K562 (cell line): Measurements from ENCODE around the gene TAAR8. TPM values are rescaled to one million over a fixed set of nuclear protein-coding genes. Genes with fewer than 3 reads are reported as not detected.
"Not testable (repeated sequence)": the region's sequence is repeated elsewhere in the genome, so short reads cannot be mapped to it uniquely, and the experiment has no call there.

ENCODE experiments used
- ATAC-seq: fragments of 200-7000 bp; cut with Tn5 transposase; 3 replicates; pipeline ENCODE4 v1.9.1; 2020; ENCODE audit warnings: moderate library complexity
- BruUV-seq: library from RNA; stranded (reverse); fragments of 400-500 nt; replicated peaks from 2 replicates; lab custom pipeline; 2021; lab: Mats Ljungman, UMichigan
- CTCF ChIA-PET: fragments of 300-600 bp; formaldehyde crosslinking; extraction: SDS; loops from one replicate; lab custom pipeline; 2021; ENCODE audit warnings: low intra/inter-chr PET ratio; lab: Yijun Ruan, JAX
- POLR2A ChIA-PET: fragments of 300-600, 350-650 bp; sonication (Branson Sonifier 250); formaldehyde crosslinking; extraction: SDS; loops from one replicate; lab custom pipeline; 2021; ENCODE audit warnings: antibody characterized with exemption, inconsistent platforms; lab: Yijun Ruan, JAX
- DNase-seq, 4 experiments: peaks; one replicate each; pipeline versions ENCODE4 v3.0.0 to v3.0.0-alpha.2; 2011 to 2018; ENCODE audit warnings: low spot score in 3 of 4, mixed read lengths in 3 of 4; ENCODE audit errors: extremely low read depth in 1 of 4
- FAIRE-seq: peaks from 2 replicates; lab custom pipeline; 2011; peaks lifted over from hg19 to GRCh38; lab: Jason Lieb, UNC
- H2AFZ ChIP-seq: 2 replicates; pipeline ENCODE4 v1.6.0; 2011; ENCODE audit warnings: low read depth, low read length, control low read depth, inconsistent platforms
- H3K27ac ChIP-seq: fragments of 200-600 bp; 3 replicates; pipeline ENCODE4 v1.8.0; 2011; ENCODE audit warnings: low read depth, mild to moderate bottlenecking, control low read depth, inconsistent platforms, low read length, moderate library complexity, mixed read lengths; ENCODE audit errors: extremely low read depth
- H3K27me3 ChIP-seq, 2 experiments: fragments of 300-600 bp in 1 of 2; 2 replicates in 1 of 2; 3 replicates in 1 of 2; pipeline versions ENCODE4 v1.6.0 to v1.8.0; 2011; ENCODE audit warnings: inconsistent platforms in 2 of 2, low read length in 2 of 2, mild to moderate bottlenecking in 1 of 2, mixed read lengths in 1 of 2, moderate library complexity in 1 of 2; ENCODE audit not compliant: control insufficient read depth in 2 of 2, insufficient read depth in 2 of 2
- H3K36me3 ChIP-seq: fragments of 300-600 bp; 3 replicates; pipeline ENCODE4 v1.8.0; 2011; ENCODE audit warnings: mild to moderate bottlenecking, low read length, inconsistent platforms; ENCODE audit not compliant: control insufficient read depth, insufficient read depth
- H3K4me1 ChIP-seq, 2 experiments: fragments of 200-600 bp in 1 of 2; replicated peaks in 1 of 2; 2 replicates in 1 of 2; 3 replicates in 1 of 2; pipeline versions ENCODE4 v1.5.1 to v1.8.0; 2011; ENCODE audit warnings: inconsistent platforms in 2 of 2, low read length in 2 of 2, mild to moderate bottlenecking in 1 of 2, mixed read lengths in 1 of 2, moderate library complexity in 1 of 2; ENCODE audit not compliant: control insufficient read depth in 2 of 2, insufficient read depth in 2 of 2
- H3K4me2 ChIP-seq: 2 replicates; pipeline ENCODE4 v1.6.1; 2011; ENCODE audit warnings: low read length, control low read depth, inconsistent platforms, mixed read lengths; ENCODE audit not compliant: insufficient read depth
- H3K4me3 ChIP-seq: fragments of 200-600 bp; sonication (generic), shearing (Covaris generic); 2 replicates; pipeline ENCODE4 v1.5.1; 2016; ENCODE audit warnings: control low read depth, inconsistent platforms
- H3K79me2 ChIP-seq: fragments of 200-600 bp; 3 replicates; pipeline ENCODE4 v1.8.0; 2011; ENCODE audit warnings: low read length, inconsistent platforms; ENCODE audit not compliant: control insufficient read depth, insufficient read depth
- H3K9ac ChIP-seq, 2 experiments: 2 replicates each; pipeline versions ENCODE4 v1.6.0 to v1.6.1; 2011; ENCODE audit warnings: low read depth in 2 of 2, low read length in 2 of 2, control low read depth in 1 of 2, inconsistent platforms in 1 of 2, mild to moderate bottlenecking in 1 of 2, mixed read lengths in 1 of 2; ENCODE audit not compliant: insufficient read depth in 1 of 2
- H3K9me1 ChIP-seq: one replicate; pipeline ENCODE4 v1.6.0; 2011; ENCODE audit warnings: inconsistent platforms, mild to moderate bottlenecking, low read length, moderate library complexity; ENCODE audit not compliant: control insufficient read depth, insufficient read depth
- H3K9me3 ChIP-seq: replicated peaks from 2 replicates; pipeline ENCODE4 v1.5.1; 2011; ENCODE audit warnings: low read depth, low read length, inconsistent platforms; ENCODE audit not compliant: control insufficient read depth, insufficient read depth
- H4K20me1 ChIP-seq: replicated peaks from 2 replicates; pipeline ENCODE4 v1.6.1; 2011; ENCODE audit warnings: low read length, inconsistent platforms, mixed read lengths; ENCODE audit not compliant: control insufficient read depth, insufficient read depth
- FOXP1 ChIP-seq: sonication (generic); formaldehyde crosslinking; IDR thresholded peaks from 2 replicates; pipeline ENCODE4 v1.8.0; 2022; ENCODE audit warnings: mild to moderate bottlenecking, missing genetic modification reagents
- HNRNPLL ChIP-seq: fragments of 200-400 bp; formaldehyde crosslinking; IDR thresholded peaks from 2 replicates; pipeline ENCODE4 v1.6.1; 2017; ENCODE audit warnings: low read length, low read depth, mild to moderate bottlenecking; ENCODE audit not compliant: poor library complexity, severe bottlenecking
- MECOM ChIP-seq: fragments of 250-450 bp; sonication (Bioruptor Pico); IDR thresholded peaks from 2 replicates; pipeline ENCODE4 v1.8.0; 2022; ENCODE audit warnings: inconsistent platforms
- NFATC3 ChIP-seq: fragments of 450-650 bp; IDR thresholded peaks from 2 replicates; pipeline ENCODE4 v1.6.1; 2017; ENCODE audit warnings: mild to moderate bottlenecking
- RREB1 ChIP-seq: fragments of 250-450 bp; sonication (Bioruptor Pico); IDR thresholded peaks from 2 replicates; pipeline ENCODE4 v1.4.0; 2020
- THRAP3 ChIP-seq: fragments of 450-650 bp; IDR thresholded peaks from 2 replicates; pipeline ENCODE4 v1.6.1; 2016; ENCODE audit warnings: mild to moderate bottlenecking, inconsistent platforms, borderline replicate concordance
- ZNF146 ChIP-seq: IDR thresholded peaks from one replicate; pipeline ENCODE4 v1.6.1; 2018; ENCODE audit warnings: missing compliant biosample characterization; ENCODE audit not compliant: unreplicated experiment
- ZNF398 ChIP-seq: fragments of 250-450 bp; sonication (Bioruptor Pico); IDR thresholded peaks from 2 replicates; pipeline ENCODE4 v1.8.0; 2021; ENCODE audit warnings: moderate library complexity, mild to moderate bottlenecking, inconsistent platforms
- WGBS: fragments of 100-300 bp; shearing (Covaris generic); methylation state at CpG from one replicate; pipeline ENCODE4 v1.1.6; 2016; ENCODE audit warnings: low coverage, mixed read lengths; ENCODE audit not compliant: insufficient coverage; ENCODE audit errors: missing lambda C conversion rate; 5-methylcytosine and 5-hydroxymethylcytosine counted together
- in situ Hi-C: fragments of 300-500 bp; cut with MboI; formaldehyde crosslinking; loops from 4 replicates; pipeline ENCODE4 v1.15.0; 2018; ENCODE audit warnings: inconsistent platforms, mixed read lengths
- intact Hi-C: fragments of 100-400 bp; cut with micrococcal nuclease; formaldehyde crosslinking; loops from 2 replicates; pipeline ENCODE4 v1.14.2; 2022
- polyA plus RNA-seq, 8 experiments: library from polyadenylated mRNA; depleted of rRNA in 4 of 8; stranded (reverse) in 5 of 8; unstranded in 3 of 8; fragments of >200 nt; fragmentation: Nextera tagmentation in 2 of 8; fragmentation: Illumina TruSeq in 1 of 8; extraction: Ambion mirVana in 2 of 8; extraction: Trizol in 1 of 8; gene quantifications; 2 replicates each; pipeline versions ENCODE4 v1.2.1 to v1.2.3, GENCODE V29; 2011 to 2014; ENCODE audit warnings: inconsistent platforms in 1 of 8, missing spikeins in 1 of 8
- total RNA-seq, 7 experiments: library from RNA; depleted of rRNA in 6 of 7; stranded (reverse); fragments of >200 nt in 6 of 7; fragmentation: Illumina TruSeq in 2 of 7; extraction: Trizol in 2 of 7; gene quantifications; 2 replicates each; pipeline versions ENCODE4 v1.2.1 to v1.2.3, GENCODE V29; 2011 to 2021; ENCODE audit warnings: low replicate concordance in 1 of 7

TAAR8 gene
- total and polyA plus RNA-seq, 9 of the 15 experiments (the other 6 are each of a cell fraction or from before 2014, with no cell fraction given) = not detected

- H2AFZ ChIP-seq, H4K20me1 ChIP-seq, H3K9me3 ChIP-seq, H3K36me3 ChIP-seq, H3K27ac ChIP-seq, H3K79me2 ChIP-seq, in situ Hi-C loops, H3K4me2 ChIP-seq, CTCF ChIA-PET, ATAC-seq, intact Hi-C loops, H3K9me1 ChIP-seq: not testable (repeated sequence)
- POLR2A ChIA-PET = interaction anchor here (0.6 kb wide), 1 partner anchor 1788 kb away, joined by 3 read pairs; no protein-coding TSS in a partner anchor
- 0% methylated on average over 3 of the region's 3 CpGs for WGBS
- TF ChIP-seq ZNF146 (CRISPR knock-in tag) = peak; percentile 53
- TF ChIP-seq, all 486 proteins: peak for 1; not testable (repeated sequence) for 485
- not testable (repeated sequence) for H3K27me3 ChIP-seq, H3K4me1 ChIP-seq, BruUV-seq, H3K4me3 ChIP-seq, DNase-seq, FAIRE-seq, H3K9ac ChIP-seq
These were observed 7.6 kb downstream of the TAAR8 start for GRCh38 chr6:132560087-132560486.

GRCh38 chr6:132566404-132566803 lies 13.9 kb downstream of the TAAR8 start:
- H3K4me3 ChIP-seq = no peak overlapping the region
- H4K20me1 ChIP-seq = no peaks in the 10 kb centered on the region
- no peak overlapping the region for H3K4me2 ChIP-seq
- ChIA-PET POLR2A (interaction anchor here (1.1 kb wide), 1 partner anchor 22 kb away, joined by 3 read pairs; no protein-coding TSS in a partner anchor), CTCF (no interaction called here)
- no peaks in the 10 kb centered on the region for H3K36me3 ChIP-seq
- no peaks in the 10 kb centered on the region for H3K4me1 ChIP-seq
- DNase-seq (no peak), FAIRE-seq (no peak), ATAC-seq (no peak)
- H3K9me3 ChIP-seq = no peaks in the 10 kb centered on the region
- in situ Hi-C loops (no loop called here), intact Hi-C loops (no loop called here)
- H2AFZ ChIP-seq = no peak overlapping the region
- H3K9me1 ChIP-seq = no peaks in the 10 kb centered on the region
- no peaks in the 10 kb centered on the region for H3K79me2 ChIP-seq
- no TSS peak for BruUV-seq
- H3K27ac ChIP-seq = no peak overlapping the region
- H3K9ac ChIP-seq = no peak overlapping the region
- peaks cover 0 to 7% of the 10 kb centered on the region in 2 experiments; a peak in 2 of 5 replicates for H3K27me3 ChIP-seq
- 0% methylated on average over 6 of the region's 6 CpGs for WGBS
- no peak for TF ChIP-seq THRAP3
- no peak for TF ChIP-seq NFATC3
- no peak for TF ChIP-seq RREB1 (CRISPR knock-in tag)
- no peak for TF ChIP-seq MECOM (CRISPR knock-in tag)
- no peak for TF ChIP-seq FOXP1 (CRISPR knock-in tag)
- no peak for TF ChIP-seq HNRNPLL
- no peak for TF ChIP-seq ZNF398 (CRISPR knock-in tag)
